Measurements from ENCODE around the gene RHBDD2. TPM values are rescaled to one million over a fixed set of nuclear protein-coding genes. Genes with fewer than 3 reads are reported as not detected.

RHBDD2 gene
- total and polyA plus RNA-seq, 2 donors (not counting 1 experiment from before 2014, with no cell fraction given), result 16.7 to 24.5 TPM

DNA sequence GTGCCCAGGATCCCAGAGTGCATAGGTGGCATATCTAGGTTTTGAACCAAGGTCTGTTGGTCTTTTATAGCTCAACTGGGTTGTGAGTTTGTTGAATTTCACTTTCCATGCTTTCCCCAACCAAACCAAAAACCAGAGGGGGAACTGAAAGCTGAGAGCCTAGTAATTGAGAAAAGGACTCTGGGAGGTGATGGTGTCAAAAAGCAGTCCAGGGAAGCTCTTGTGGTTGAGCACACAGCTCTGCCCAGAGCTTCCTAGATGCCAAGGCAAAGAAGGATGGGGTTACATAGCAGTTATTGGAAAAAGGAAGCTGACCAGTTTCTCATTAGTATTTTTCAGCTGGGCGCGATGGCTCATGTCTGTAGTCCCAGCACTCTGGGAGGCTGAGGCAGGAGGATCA lies 46.1 kb downstream of the RHBDD2 start:
- peaks cover 19% of the 10 kb centered on the region for H3K79me2 ChIP-seq (ENCODE audit: control insufficient read depth, insufficient read depth, low read length)
- no peaks in the 10 kb centered on the region for H3K9me3 ChIP-seq (ENCODE audit: control insufficient read depth, insufficient read depth, low read depth, low read length)
- no peaks in the 10 kb centered on the region for H3K4me1 ChIP-seq (ENCODE audit: control insufficient read depth, extremely low read depth, insufficient read depth, low read length)
- no peaks in the 10 kb centered on the region for H4K20me1 ChIP-seq (ENCODE audit: control insufficient read depth, extremely low read depth, insufficient read depth, low read length)
- H3K27ac ChIP-seq (ENCODE audit: insufficient read depth, low read length), result no peak overlapping the region
- H3K9ac ChIP-seq (ENCODE audit: insufficient read depth, low read length), result no peak overlapping the region
- DNase-seq (ENCODE audit: low read depth in 2 of 2), result no peak
- no peak overlapping the region for H2AFZ ChIP-seq (ENCODE audit: low read length)
- no peaks in the 10 kb centered on the region for H3K36me3 ChIP-seq (ENCODE audit: control insufficient read depth, insufficient read depth, low read length)
- no peak overlapping the region for H3K4me3 ChIP-seq (replicated peaks in 1 of 4; ENCODE audit: control extremely low read depth in 1 of 4, insufficient read depth in 1 of 4, low read depth in 3 of 4, low read length in 4 of 4)
- H3K27me3 ChIP-seq (ENCODE audit: control insufficient read depth, insufficient read depth, low read length), result no peaks in the 10 kb centered on the region
- H3K4me2 ChIP-seq (ENCODE audit: extremely low read depth, insufficient read depth, low read length), result no peak overlapping the region
- TF ChIP-seq EZH2 (IDR thresholded peaks at IDR 0.05; ENCODE audit: low read length, missing control alignments), result no peak
- TF ChIP-seq, protein P1, sequence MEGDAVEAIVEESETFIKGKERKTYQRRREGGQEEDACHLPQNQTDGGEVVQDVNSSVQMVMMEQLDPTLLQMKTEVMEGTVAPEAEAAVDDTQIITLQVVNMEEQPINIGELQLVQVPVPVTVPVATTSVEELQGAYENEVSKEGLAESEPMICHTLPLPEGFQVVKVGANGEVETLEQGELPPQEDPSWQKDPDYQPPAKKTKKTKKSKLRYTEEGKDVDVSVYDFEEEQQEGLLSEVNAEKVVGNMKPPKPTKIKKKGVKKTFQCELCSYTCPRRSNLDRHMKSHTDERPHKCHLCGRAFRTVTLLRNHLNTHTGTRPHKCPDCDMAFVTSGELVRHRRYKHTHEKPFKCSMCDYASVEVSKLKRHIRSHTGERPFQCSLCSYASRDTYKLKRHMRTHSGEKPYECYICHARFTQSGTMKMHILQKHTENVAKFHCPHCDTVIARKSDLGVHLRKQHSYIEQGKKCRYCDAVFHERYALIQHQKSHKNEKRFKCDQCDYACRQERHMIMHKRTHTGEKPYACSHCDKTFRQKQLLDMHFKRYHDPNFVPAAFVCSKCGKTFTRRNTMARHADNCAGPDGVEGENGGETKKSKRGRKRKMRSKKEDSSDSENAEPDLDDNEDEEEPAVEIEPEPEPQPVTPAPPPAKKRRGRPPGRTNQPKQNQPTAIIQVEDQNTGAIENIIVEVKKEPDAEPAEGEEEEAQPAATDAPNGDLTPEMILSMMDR (conservative IDR thresholded peaks at IDR 0.05 in 1 of 2, IDR thresholded peaks at IDR 0.05 in 1 of 2; ENCODE audit: low read depth in 1 of 2, low read length in 2 of 2), result no peak

DNA sequence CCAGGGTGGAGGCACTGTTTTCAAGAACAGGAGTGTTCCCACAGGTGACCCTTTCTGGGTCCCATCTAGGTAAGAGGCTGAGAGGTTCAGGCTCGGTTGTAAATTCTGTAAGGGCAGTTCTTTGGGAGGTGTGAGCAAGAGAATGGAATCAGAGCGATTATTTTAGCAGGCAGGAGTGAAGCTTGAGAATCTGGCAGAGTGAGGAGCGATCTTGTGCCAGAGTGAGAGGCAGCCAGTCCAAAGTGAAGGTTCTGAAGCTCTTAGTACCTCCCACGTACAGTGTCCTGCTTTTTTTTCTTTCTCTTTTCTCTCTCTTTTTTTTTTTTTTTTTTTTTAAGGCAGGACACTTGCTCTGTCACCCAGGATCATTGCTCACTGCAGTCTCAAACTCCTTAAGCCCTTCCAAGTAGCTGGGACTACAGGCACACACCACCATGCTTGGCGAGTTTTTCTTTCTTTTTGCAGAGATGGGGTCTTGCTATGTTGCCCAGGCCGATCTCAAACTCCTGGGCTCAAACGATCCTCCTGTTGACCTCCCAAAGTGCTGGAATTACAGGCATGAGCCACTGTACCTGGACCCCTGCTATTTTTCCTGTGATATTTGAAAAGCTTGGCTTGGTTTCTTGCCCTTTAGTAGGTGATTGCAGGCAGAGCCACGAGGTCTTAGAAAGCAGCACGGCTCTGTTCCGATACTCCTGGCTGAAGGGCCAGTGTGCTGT lies 47.0 kb downstream of the RHBDD2 start:
- Histone ChIP-seq H3K36me3 (ENCODE audit: control insufficient read depth, insufficient read depth, low read length) (no peaks in the 10 kb centered on the region), H3K27ac (ENCODE audit: insufficient read depth, low read length) (no peak overlapping the region), H3K27me3 (ENCODE audit: control insufficient read depth, insufficient read depth, low read length) (no peaks in the 10 kb centered on the region), H3K4me1 (ENCODE audit: control insufficient read depth, extremely low read depth, insufficient read depth, low read length) (no peaks in the 10 kb centered on the region), H3K9me3 (ENCODE audit: control insufficient read depth, insufficient read depth, low read depth, low read length) (no peaks in the 10 kb centered on the region), H3K79me2 (ENCODE audit: control insufficient read depth, insufficient read depth, low read length) (peaks cover 13% of the 10 kb centered on the region), H3K9ac (ENCODE audit: insufficient read depth, low read length) (no peak overlapping the region), H3K4me2 (ENCODE audit: extremely low read depth, insufficient read depth, low read length) (no peak overlapping the region), H2AFZ (ENCODE audit: low read length) (no peak overlapping the region), H4K20me1 (ENCODE audit: control insufficient read depth, extremely low read depth, insufficient read depth, low read length) (no peaks in the 10 kb centered on the region), H3K4me3 (replicated peaks in 1 of 4; ENCODE audit: control extremely low read depth in 1 of 4, insufficient read depth in 1 of 4, low read depth in 3 of 4, low read length in 4 of 4) (no peak overlapping the region)
- no peak for DNase-seq (ENCODE audit: low read depth in 2 of 2)
- TF ChIP-seq EZH2 (IDR thresholded peaks at IDR 0.05; ENCODE audit: low read length, missing control alignments), result no peak
- TF ChIP-seq, protein P1 (conservative IDR thresholded peaks at IDR 0.05 in 1 of 2, IDR thresholded peaks at IDR 0.05 in 1 of 2; ENCODE audit: low read depth in 1 of 2, low read length in 2 of 2), result no peak

DNA sequence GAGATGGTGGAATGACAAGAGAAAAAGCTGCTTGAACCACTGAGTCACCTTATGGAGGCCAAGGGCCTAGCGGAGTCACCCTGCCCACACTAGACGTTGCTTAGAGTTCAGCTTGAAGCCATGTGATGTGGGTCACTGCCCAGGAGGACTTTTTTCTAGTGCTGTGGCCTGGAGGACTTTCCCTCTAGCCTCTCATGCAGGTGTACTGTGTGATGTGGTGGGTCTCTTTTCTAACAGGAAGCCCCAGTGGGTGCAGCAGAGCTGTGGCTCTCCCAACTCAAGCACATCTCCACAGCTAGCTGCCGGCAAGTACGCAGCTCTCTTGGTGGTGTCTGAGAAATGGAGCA lies 49.7 kb downstream of the RHBDD2 start:
- DNase-seq (ENCODE audit: low read depth in 2 of 2), result no peak
- peaks cover 10% of the 10 kb centered on the region for H3K79me2 ChIP-seq (ENCODE audit: control insufficient read depth, insufficient read depth, low read length)
- no peak overlapping the region for H3K4me3 ChIP-seq (replicated peaks in 1 of 4; ENCODE audit: control extremely low read depth in 1 of 4, insufficient read depth in 1 of 4, low read depth in 3 of 4, low read length in 4 of 4)
- H3K36me3 ChIP-seq (ENCODE audit: control insufficient read depth, insufficient read depth, low read length), result no peaks in the 10 kb centered on the region
- no peaks in the 10 kb centered on the region for H3K9me3 ChIP-seq (ENCODE audit: control insufficient read depth, insufficient read depth, low read depth, low read length)
- H2AFZ ChIP-seq (ENCODE audit: low read length), result no peak overlapping the region
- H3K4me2 ChIP-seq (ENCODE audit: extremely low read depth, insufficient read depth, low read length), result no peak overlapping the region
- H4K20me1 ChIP-seq (ENCODE audit: control insufficient read depth, extremely low read depth, insufficient read depth, low read length), result no peaks in the 10 kb centered on the region
- H3K4me1 ChIP-seq (ENCODE audit: control insufficient read depth, extremely low read depth, insufficient read depth, low read length), result no peaks in the 10 kb centered on the region
- H3K27ac ChIP-seq (ENCODE audit: insufficient read depth, low read length), result no peak overlapping the region
- no peak overlapping the region for H3K9ac ChIP-seq (ENCODE audit: insufficient read depth, low read length)
- TF ChIP-seq EZH2 (IDR thresholded peaks at IDR 0.05; ENCODE audit: low read length, missing control alignments), result no peak
- TF ChIP-seq, protein P1 (conservative IDR thresholded peaks at IDR 0.05 in 1 of 2, IDR thresholded peaks at IDR 0.05 in 1 of 2; ENCODE audit: low read depth in 1 of 2, low read length in 2 of 2), result no peak
- H3K27me3 ChIP-seq (ENCODE audit: control insufficient read depth, insufficient read depth, low read length), result no peaks in the 10 kb centered on the region

All from fibroblast of lung (primary cell).